MM.1S (cell line): ENCODE data around the gene CLCNKB.

Source experiments
- DNase-seq: peaks from one replicate; pipeline ENCODE4 v3.0.0-alpha.2; 2015
- H2AFZ ChIP-seq: fragments of 300-600 bp; sonication (generic); 2 replicates; pipeline ENCODE4 v1.6.0; 2016; ENCODE audit warnings: antibody characterized with exemption, low read length
- H3F3A ChIP-seq: fragments of 300-600 bp; sonication (generic); 2 replicates; pipeline ENCODE4 v1.6.1; 2016; ENCODE audit warnings: mild to moderate bottlenecking, antibody characterized with exemption, low read length, moderate library complexity, mixed read lengths; ENCODE audit not compliant: insufficient read depth
- H3K27ac ChIP-seq: fragments of 300-600 bp; sonication (generic); 2 replicates; pipeline ENCODE4 v1.5.1; 2016; ENCODE audit warnings: mild to moderate bottlenecking, low read length
- H3K27me3 ChIP-seq: fragments of 300-600 bp; sonication (generic); replicated peaks from 2 replicates; pipeline ENCODE4 v1.6.0; 2016; ENCODE audit warnings: low read length; ENCODE audit not compliant: insufficient read depth
- H3K36me3 ChIP-seq: fragments of 300-600 bp; sonication (generic); replicated peaks from 2 replicates; pipeline ENCODE4 v1.6.1; 2016; ENCODE audit warnings: mild to moderate bottlenecking, low read length, mixed read lengths; ENCODE audit not compliant: insufficient read depth
- H3K4me1 ChIP-seq: fragments of 300-600 bp; sonication (generic); 2 replicates; pipeline ENCODE4 v1.6.1; 2016; ENCODE audit warnings: low read length, mixed read lengths
- H3K4me2 ChIP-seq: fragments of 300-600 bp; sonication (generic); 2 replicates; pipeline ENCODE4 v1.6.0; 2016; ENCODE audit warnings: low read depth, low read length
- H3K4me3 ChIP-seq: fragments of 300-600 bp; sonication (generic); 2 replicates; pipeline ENCODE4 v1.5.1; 2016; ENCODE audit warnings: low read length, mixed read lengths
- H3K79me2 ChIP-seq: fragments of 300-600 bp; sonication (generic); 2 replicates; pipeline ENCODE4 v1.6.1; 2016; ENCODE audit warnings: mixed run types, low read length, mixed read lengths
- H3K9ac ChIP-seq: fragments of 300-600 bp; sonication (generic); 2 replicates; pipeline ENCODE4 v1.6.1; 2016; ENCODE audit warnings: low read length, mixed read lengths
- H3K9me2 ChIP-seq: fragments of 300-600 bp; sonication (generic); replicated peaks from 2 replicates; pipeline ENCODE4 v1.6.1; 2016; ENCODE audit warnings: mild to moderate bottlenecking, low read length, mixed read lengths; ENCODE audit not compliant: insufficient read depth
- H3K9me3 ChIP-seq: fragments of 300-600 bp; sonication (generic); replicated peaks from 2 replicates; pipeline ENCODE4 v1.6.1; 2016; ENCODE audit warnings: mild to moderate bottlenecking, low read length, mixed read lengths; ENCODE audit not compliant: insufficient read depth
- H4K20me1 ChIP-seq: fragments of 300-600 bp; sonication (generic); 2 replicates; pipeline ENCODE4 v1.6.1; 2016; ENCODE audit warnings: mild to moderate bottlenecking, low read length, moderate library complexity, mixed read lengths; ENCODE audit not compliant: insufficient read depth
- CTCF ChIP-seq: fragments of 300-600 bp; sonication (generic); IDR thresholded peaks from 2 replicates; pipeline ENCODE4 v1.5.1; 2016; ENCODE audit warnings: antibody characterized with exemption, low read length, mixed read lengths
- EZH2 ChIP-seq: fragments of 300-600 bp; sonication (generic); optimal IDR thresholded peaks from 2 replicates; pipeline ENCODE3; 2017; ENCODE audit warnings: low read depth, mild to moderate bottlenecking, antibody characterized with exemption, low read length, mixed read lengths
- EZH2phosphoT487 ChIP-seq: fragments of 300-600 bp; sonication (generic); IDR thresholded peaks from 2 replicates; pipeline ENCODE4 v1.6.1; 2018; ENCODE audit warnings: antibody characterized with exemption, low read length

Gene CLCNKB

GRCh38 chr1:16088351-16088911 is 44.8 kb downstream of the CLCNKB start:
- no peak for TF ChIP-seq EZH2
- no peak for TF ChIP-seq CTCF
- TF ChIP-seq EZH2phosphoT487, result no peak
- H3K27me3 ChIP-seq, result peaks cover 57% of the 10 kb centered on the region
- H3K79me2 ChIP-seq, result no peaks in the 10 kb centered on the region
- H3K4me1 ChIP-seq, result no peaks in the 10 kb centered on the region
- no peaks in the 10 kb centered on the region for H4K20me1 ChIP-seq
- H3K9ac ChIP-seq, result no peak overlapping the region
- no peaks in the 10 kb centered on the region for H3K36me3 ChIP-seq
- no peak overlapping the region for H3K4me2 ChIP-seq
- H3F3A ChIP-seq, result no peaks in the 10 kb centered on the region
- H3K9me2 ChIP-seq, result no peaks in the 10 kb centered on the region
- H2AFZ ChIP-seq, result no peak overlapping the region
- no peak overlapping the region for H3K4me3 ChIP-seq
- no peak overlapping the region for H3K27ac ChIP-seq
- no peak for DNase-seq
- no peaks in the 10 kb centered on the region for H3K9me3 ChIP-seq

GRCh38 chr1:16088996-16089395 is 45.4 kb downstream of the CLCNKB start:
- Histone ChIP-seq H3K27me3 (peaks cover 62% of the 10 kb centered on the region), H3K9me2 (no peaks in the 10 kb centered on the region), H3K36me3 (no peaks in the 10 kb centered on the region), H3K27ac (no peak overlapping the region), H3K9ac (no peak overlapping the region), H3K4me3 (no peak overlapping the region), H3K9me3 (no peaks in the 10 kb centered on the region), H3K79me2 (no peaks in the 10 kb centered on the region), H3F3A (no peaks in the 10 kb centered on the region), H4K20me1 (no peaks in the 10 kb centered on the region), H3K4me2 (no peak overlapping the region), H3K4me1 (no peaks in the 10 kb centered on the region), H2AFZ (no peak overlapping the region)
- no peak for DNase-seq
- no peak for TF ChIP-seq EZH2phosphoT487
- TF ChIP-seq EZH2, result no peak
- no peak for TF ChIP-seq CTCF

GRCh38 chr1:16090076-16090826 is 46.7 kb downstream of the CLCNKB start:
- Histone ChIP-seq H3K4me3 (no peak overlapping the region), H3K9ac (no peak overlapping the region), H3F3A (no peaks in the 10 kb centered on the region), H3K36me3 (no peaks in the 10 kb centered on the region), H3K79me2 (no peaks in the 10 kb centered on the region), H3K4me2 (no peak overlapping the region), H3K4me1 (no peaks in the 10 kb centered on the region), H2AFZ (no peak overlapping the region), H3K27me3 (peaks cover 72% of the 10 kb centered on the region), H3K9me3 (no peaks in the 10 kb centered on the region), H3K27ac (no peak overlapping the region), H4K20me1 (no peaks in the 10 kb centered on the region), H3K9me2 (no peaks in the 10 kb centered on the region)
- no peak for TF ChIP-seq EZH2phosphoT487
- TF ChIP-seq CTCF, result no peak
- TF ChIP-seq EZH2, result no peak
- no peak for DNase-seq
